GM19099 (cell line): ENCODE data around the gene DGKQ.

Experiments used
- POLR2A ChIP-seq: IDR thresholded peaks from 3 replicates; pipeline ENCODE4 v1.6.1; 2011; ENCODE audit warnings: low read depth; ENCODE audit not compliant: insufficient read length; ENCODE audit errors: extremely low read depth

The DGKQ gene

GRCh38 chr4:956531-957230 lies 16.7 kb downstream of the DGKQ start:
- TF ChIP-seq POLR2A = no peak

GRCh38 chr4:955931-956381 lies 17.4 kb downstream of the DGKQ start:
- no peak for TF ChIP-seq POLR2A

GRCh38 chr4:955161-955921 lies 18.0 kb downstream of the DGKQ start:
- no peak for TF ChIP-seq POLR2A

GRCh38 chr4:954211-955020 lies 19.0 kb downstream of the DGKQ start:
- no peak for TF ChIP-seq POLR2A

GRCh38 chr4:953574-953915 lies 19.8 kb downstream of the DGKQ start:
- TF ChIP-seq POLR2A = no peak

GRCh38 chr4:952881-953573 lies 20.3 kb downstream of the DGKQ start:
- TF ChIP-seq POLR2A = no peak

- TF ChIP-seq POLR2A = no peak
Observed at GRCh38 chr4:951594-952468, 21.5 kb downstream of the DGKQ start.

- TF ChIP-seq POLR2A = no peak
Observed at GRCh38 chr4:951186-951585, 22.2 kb downstream of the DGKQ start.

- no peak for TF ChIP-seq POLR2A
Observed at GRCh38 chr4:950136-951020, 23.0 kb downstream of the DGKQ start.

- TF ChIP-seq POLR2A = no peak
Observed at GRCh38 chr4:949656-950055, 23.7 kb downstream of the DGKQ start.

- no peak for TF ChIP-seq POLR2A
Observed at GRCh38 chr4:948936-949300, 24.5 kb downstream of the DGKQ start.

- no peak for TF ChIP-seq POLR2A
Observed at GRCh38 chr4:948101-948935, 25.1 kb downstream of the DGKQ start.

GRCh38 chr4:947491-947971 lies 25.8 kb downstream of the DGKQ start:
- TF ChIP-seq POLR2A = no peak
